Measurements from ENCODE around the gene SYT2. TPM values are rescaled to one million over a fixed set of nuclear protein-coding genes. Genes with fewer than 3 reads are reported as not detected.
A peak's percentile ranks its signal among the peaks of the same experiment; 100 is the strongest.

The SYT2 gene
- total and polyA plus RNA-seq, 2 of the 13 experiments (the other 11 are each of a cell fraction or from before 2014, with no cell fraction given): not detected

GRCh38 chr1:202692959-202693555 lies 17.2 kb downstream of the SYT2 start (continued):
- TF ChIP-seq BCL3 (CRISPR knock-in tag; IDR thresholded peaks at IDR 0.05): no peak
- no peak for TF ChIP-seq CAMTA2 (CRISPR knock-in tag; IDR thresholded peaks at IDR 0.05; ENCODE audit: borderline replicate concordance)
- no peak for TF ChIP-seq PCBP2 (optimal IDR thresholded peaks at IDR 0.05; ENCODE audit: low read depth, low read length, poor library complexity, severe bottlenecking)
- TF ChIP-seq KLF15 (CRISPR knock-in tag; IDR thresholded peaks at IDR 0.05; ENCODE audit: borderline replicate concordance): no peak
- peak; percentile 71; the same call in 1 of the 2 replicates for TF ChIP-seq MXD4 (CRISPR knock-in tag; IDR thresholded peaks at IDR 0.05)
- no peak for TF ChIP-seq MZF1 (CRISPR knock-in tag; IDR thresholded peaks at IDR 0.05; ENCODE audit: borderline replicate concordance)
- TF ChIP-seq MTERF4 (CRISPR knock-in tag; IDR thresholded peaks at IDR 0.05): peak; percentile 72; the same call in 1 of the 2 replicates
- TF ChIP-seq ASH2L (IDR thresholded peaks at IDR 0.05; ENCODE audit: insufficient read length, low read depth, low read length): no peak
- no peak for TF ChIP-seq ZKSCAN1 (IDR thresholded peaks at IDR 0.05; ENCODE audit: low read length)
- TF ChIP-seq TAF15 (IDR thresholded peaks at IDR 0.05; ENCODE audit: low read depth, low read length, poor library complexity, severe bottlenecking): no peak
- peak; percentile 62; the same call in 1 of the 2 replicates for TF ChIP-seq SNAPC2 (CRISPR knock-in tag; IDR thresholded peaks at IDR 0.05)
- no peak for TF ChIP-seq ZNF383 (CRISPR knock-in tag; IDR thresholded peaks at IDR 0.05; ENCODE audit: borderline replicate concordance)
- TF ChIP-seq ZNF362 (CRISPR knock-in tag; IDR thresholded peaks at IDR 0.05; ENCODE audit: borderline replicate concordance): no peak
- TF ChIP-seq RARG (CRISPR knock-in tag; IDR thresholded peaks at IDR 0.05; ENCODE audit: low read depth): no peak
- no peak for TF ChIP-seq KDM5B (CRISPR knock-in tag; IDR thresholded peaks at IDR 0.05; ENCODE audit: borderline replicate concordance)
- peak; percentile 94 for TF ChIP-seq ZNF331 (CRISPR knock-in tag; IDR thresholded peaks at IDR 0.05)
- no peak for TF ChIP-seq ZNF768 (CRISPR knock-in tag; IDR thresholded peaks at IDR 0.05)
- peak; percentile 61; the same call in 1 of the 2 replicates for TF ChIP-seq MXD3 (CRISPR knock-in tag; IDR thresholded peaks at IDR 0.05)
- peak; percentile 96 for TF ChIP-seq SMAD3 (CRISPR knock-in tag; IDR thresholded peaks at IDR 0.05)
- no peak for TF ChIP-seq PRDM15 (CRISPR knock-in tag; IDR thresholded peaks at IDR 0.05)
- TF ChIP-seq FOXK1 (CRISPR knock-in tag; IDR thresholded peaks at IDR 0.05; ENCODE audit: borderline replicate concordance, low read depth): peak; percentile 71; the same call in 1 of the 2 replicates
- TF ChIP-seq SRF (IDR thresholded peaks at IDR 0.05; ENCODE audit: low read depth, low read length): no peak
- TF ChIP-seq ZZZ3 (CRISPR knock-in tag; IDR thresholded peaks at IDR 0.05; ENCODE audit: borderline replicate concordance): no peak
